Measurements from ENCODE around the gene METTL23.

The METTL23 gene

DNA sequence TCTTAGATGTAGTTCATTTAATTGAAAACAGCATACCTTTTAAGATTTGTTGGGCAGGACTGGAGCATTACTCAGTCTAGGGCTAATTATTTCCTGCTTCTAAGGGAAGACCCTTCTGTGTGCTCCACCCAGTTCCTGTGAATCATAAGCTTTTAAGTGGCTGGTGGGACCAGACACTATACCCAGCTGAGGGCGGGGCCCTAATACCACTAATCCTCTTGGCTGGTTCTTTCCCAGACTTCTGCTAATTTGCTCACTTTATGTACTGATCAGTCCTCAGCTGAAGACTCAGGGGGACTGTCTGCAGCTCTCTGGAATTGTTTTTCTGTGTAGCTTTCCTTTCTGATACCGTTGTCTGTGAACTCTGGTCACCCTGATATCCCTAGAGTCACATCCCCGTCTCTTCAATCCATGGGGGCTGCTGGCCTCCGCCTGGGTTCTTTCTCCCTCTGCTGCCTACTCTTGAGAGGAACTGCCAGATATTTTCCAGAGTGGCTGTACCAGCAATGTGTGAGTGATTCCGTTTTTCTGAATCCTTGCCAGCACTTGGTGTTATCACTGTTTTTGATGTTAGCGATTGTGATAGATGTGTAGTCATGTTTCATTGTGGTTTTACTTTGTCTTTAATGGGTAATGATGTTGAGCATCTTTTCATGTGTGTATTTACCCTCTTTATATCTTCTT is 46.3 kb downstream of the METTL23 start:
- DNase-seq (ENCODE audit: low spot score) = no peak

DNA sequence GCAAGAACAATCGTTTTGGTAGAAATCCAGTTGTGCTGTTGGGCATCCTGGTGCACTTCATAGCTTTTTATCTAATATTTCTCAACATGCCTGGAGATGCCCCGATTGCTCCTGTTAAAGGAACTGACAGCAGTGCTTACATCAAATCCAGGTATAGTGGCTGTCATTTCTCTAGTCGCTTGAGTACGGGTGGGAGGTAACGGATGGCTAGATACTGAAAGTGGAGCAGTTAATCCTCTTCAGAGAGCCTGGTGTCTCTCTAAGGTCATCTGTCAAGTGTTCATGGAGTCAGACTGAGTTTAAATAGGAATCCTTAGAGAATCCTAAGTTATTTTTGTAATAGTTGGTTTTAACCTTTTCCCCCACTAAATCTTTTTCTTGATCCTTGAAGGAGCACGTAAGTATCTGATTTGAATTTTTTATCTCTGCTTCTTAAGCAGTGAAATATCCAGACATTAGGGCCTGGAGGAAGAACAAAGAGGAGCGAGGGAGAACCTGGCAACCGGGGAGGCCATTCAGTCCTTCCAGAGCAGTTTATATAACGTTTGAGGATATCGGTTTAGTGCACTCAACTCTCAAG is 48.5 kb downstream of the METTL23 start:
- no peak for DNase-seq (ENCODE audit: low spot score)

DNA sequence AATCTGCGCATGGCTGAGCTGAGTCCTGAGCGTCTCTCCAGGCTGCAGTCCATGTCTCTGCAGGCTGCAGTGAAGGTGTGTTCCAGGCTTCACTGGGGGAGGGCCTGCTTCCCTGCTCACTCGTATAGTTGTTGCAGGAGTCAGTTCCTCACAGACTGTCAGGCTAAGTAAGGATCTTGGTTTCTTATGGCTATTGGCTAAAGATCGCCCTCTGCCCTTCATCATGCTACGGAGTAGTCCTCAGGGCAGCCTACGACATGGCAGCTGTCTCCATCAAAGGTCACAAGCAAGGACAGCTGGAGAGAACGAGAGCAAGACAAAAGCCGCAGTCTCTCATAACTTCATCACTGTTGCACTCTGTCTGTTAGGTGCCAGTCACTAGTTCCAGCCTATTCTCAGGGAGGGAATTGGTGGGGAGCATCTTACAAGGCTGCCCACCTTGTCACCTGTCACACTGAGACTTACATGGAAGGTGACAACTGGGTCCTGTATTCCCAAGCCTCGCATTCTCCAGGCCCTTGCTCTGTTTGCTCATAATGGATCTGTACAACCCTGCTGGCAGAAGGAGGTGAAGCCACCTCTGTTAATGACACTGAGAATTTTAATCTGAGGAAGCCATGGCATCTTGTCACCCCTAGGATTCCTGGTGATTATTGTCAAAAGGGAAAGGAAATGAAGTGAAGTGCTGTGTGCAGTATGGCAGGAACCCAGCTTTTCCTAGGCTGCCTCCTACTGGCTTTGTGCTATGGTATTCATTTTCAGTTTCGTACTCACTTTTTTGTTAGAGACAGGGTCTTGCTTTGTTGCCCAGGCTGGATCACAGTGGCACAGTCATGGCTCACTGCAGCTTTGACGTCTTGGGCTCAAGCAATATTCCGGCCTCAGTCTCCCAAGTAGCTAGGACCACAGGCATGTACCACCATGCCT is 54.7 kb downstream of the METTL23 start:
- DNase-seq (ENCODE audit: low spot score) = no peak

DNA sequence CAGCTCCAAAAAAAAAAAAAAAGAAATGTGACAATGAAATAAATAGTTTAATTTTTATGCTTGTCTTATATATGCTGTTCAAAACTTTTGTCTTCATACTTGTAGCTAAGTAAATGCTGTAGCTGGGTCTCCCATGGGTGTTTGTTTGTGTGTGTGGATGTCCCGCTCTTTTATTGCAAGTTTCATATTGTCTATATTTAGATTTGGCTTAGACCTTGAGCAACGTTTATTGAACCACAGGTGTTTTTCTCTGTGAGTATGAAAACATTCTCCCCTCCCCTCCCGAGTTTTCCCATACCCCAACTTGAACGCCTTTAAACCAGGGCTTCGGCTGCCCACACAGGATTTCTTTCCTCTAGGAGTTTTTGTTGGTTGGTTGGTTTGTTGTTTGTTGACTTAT is 56.5 kb downstream of the METTL23 start:
- DNase-seq (ENCODE audit: low spot score) = no peak
